ENCODE data around the gene POU2F2.
A peak's percentile ranks its signal among the peaks of the same experiment; 100 is the strongest.
"Not testable (repeated sequence)": the region's sequence is repeated elsewhere in the genome, so short reads cannot be mapped to it uniquely, and the experiment has no call there.

POU2F2 gene

DNA sequence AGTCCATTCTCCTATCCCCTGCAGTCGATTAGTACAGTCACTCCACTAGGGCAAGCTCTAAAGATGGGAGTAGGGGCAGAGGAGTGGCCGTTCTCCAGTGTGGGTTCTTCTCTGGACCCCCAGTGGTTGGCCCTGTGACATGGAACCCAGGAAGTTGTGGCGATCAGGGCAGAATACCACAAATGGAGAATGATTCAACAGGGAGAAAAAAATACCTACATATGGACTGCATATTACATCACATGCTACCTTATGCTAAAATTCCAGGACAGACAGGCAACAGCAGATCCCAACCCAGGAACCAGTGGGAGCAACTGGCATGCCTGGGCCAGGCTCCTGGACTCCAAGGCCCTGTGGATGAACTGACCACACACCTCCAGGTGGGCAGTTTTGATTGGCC is 20.4 kb downstream of the POU2F2 start:
- TF ChIP-seq, protein P1, sequence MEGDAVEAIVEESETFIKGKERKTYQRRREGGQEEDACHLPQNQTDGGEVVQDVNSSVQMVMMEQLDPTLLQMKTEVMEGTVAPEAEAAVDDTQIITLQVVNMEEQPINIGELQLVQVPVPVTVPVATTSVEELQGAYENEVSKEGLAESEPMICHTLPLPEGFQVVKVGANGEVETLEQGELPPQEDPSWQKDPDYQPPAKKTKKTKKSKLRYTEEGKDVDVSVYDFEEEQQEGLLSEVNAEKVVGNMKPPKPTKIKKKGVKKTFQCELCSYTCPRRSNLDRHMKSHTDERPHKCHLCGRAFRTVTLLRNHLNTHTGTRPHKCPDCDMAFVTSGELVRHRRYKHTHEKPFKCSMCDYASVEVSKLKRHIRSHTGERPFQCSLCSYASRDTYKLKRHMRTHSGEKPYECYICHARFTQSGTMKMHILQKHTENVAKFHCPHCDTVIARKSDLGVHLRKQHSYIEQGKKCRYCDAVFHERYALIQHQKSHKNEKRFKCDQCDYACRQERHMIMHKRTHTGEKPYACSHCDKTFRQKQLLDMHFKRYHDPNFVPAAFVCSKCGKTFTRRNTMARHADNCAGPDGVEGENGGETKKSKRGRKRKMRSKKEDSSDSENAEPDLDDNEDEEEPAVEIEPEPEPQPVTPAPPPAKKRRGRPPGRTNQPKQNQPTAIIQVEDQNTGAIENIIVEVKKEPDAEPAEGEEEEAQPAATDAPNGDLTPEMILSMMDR (IDR thresholded peaks at IDR 0.05; ENCODE audit: low read length, missing control alignments): no peak
- DNase-seq (ENCODE audit: low read depth): no peak

DNA sequence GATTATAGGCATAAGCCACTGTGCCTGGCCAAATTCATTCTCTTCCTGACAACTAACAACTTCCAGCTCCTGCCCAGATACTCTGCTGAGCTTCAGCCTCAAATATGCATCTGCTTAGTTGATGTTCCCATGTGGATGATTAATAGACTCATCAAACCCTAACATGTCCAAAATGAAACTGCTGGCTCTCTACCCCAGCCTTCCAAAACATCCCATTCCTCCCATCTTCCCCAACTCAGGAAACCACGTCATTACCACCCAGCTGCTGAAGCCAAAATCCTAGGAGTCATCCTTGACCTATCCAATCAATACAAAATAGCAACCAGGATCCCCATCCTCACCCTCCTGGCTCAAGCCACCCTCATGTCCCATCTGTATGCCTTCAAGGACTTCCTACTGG is 20.9 kb downstream of the POU2F2 start:
- TF ChIP-seq, protein P1 (IDR thresholded peaks at IDR 0.05; ENCODE audit: low read length, missing control alignments): no peak
- peak; percentile 64 for DNase-seq (ENCODE audit: low read depth)
- no peak overlapping the region for H3K4me3 ChIP-seq (replicated peaks; ENCODE audit: low read depth, low read length)

More for the DNA sequence above, 20.4 kb downstream of the POU2F2 start:
- no peak overlapping the region for H3K4me3 ChIP-seq (replicated peaks; ENCODE audit: low read depth, low read length)

GRCh38 chr19:42110658-42111057 is 21.6 kb downstream of the POU2F2 start:
- H3K4me3 ChIP-seq (replicated peaks; ENCODE audit: low read depth, low read length): no peak overlapping the region
- DNase-seq (ENCODE audit: low read depth): no peak
- TF ChIP-seq, protein P1 (IDR thresholded peaks at IDR 0.05; ENCODE audit: low read length, missing control alignments): no peak

DNA sequence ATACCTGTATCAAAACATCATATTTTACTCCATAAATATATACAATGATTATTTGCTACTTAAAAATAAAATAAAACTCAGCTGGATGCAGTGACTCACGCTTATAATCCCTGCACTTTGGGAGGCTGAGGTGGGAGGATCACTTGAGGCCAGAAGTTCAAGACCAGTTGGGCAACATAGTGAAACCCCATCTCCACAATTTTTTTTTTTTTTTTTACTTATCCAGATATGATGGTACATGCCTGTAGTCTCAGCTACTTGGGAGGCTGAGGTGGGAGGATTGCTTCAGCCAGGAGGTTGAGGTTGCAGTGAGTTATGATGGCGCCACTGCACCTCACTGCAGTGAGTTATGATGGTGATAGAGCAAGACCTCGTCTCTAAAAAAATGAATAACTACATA is 22.4 kb downstream of the POU2F2 start:
- H3K4me3 ChIP-seq (replicated peaks; ENCODE audit: low read depth, low read length): no peak overlapping the region
- TF ChIP-seq, protein P1 (IDR thresholded peaks at IDR 0.05; ENCODE audit: low read length, missing control alignments): no peak
- DNase-seq (ENCODE audit: low read depth): no peak

- peak; percentile 95 for DNase-seq (ENCODE audit: low read depth)
- TF ChIP-seq, protein P1 (IDR thresholded peaks at IDR 0.05; ENCODE audit: low read length, missing control alignments): no peak
- no peak overlapping the region for H3K4me3 ChIP-seq (replicated peaks; ENCODE audit: low read depth, low read length)
Observed at GRCh38 chr19:42108527-42109389, 23.5 kb downstream of the POU2F2 start.

- no peak for DNase-seq (ENCODE audit: low read depth)
- TF ChIP-seq, protein P1 (IDR thresholded peaks at IDR 0.05; ENCODE audit: low read length, missing control alignments): no peak
- no peak overlapping the region for H3K4me3 ChIP-seq (replicated peaks; ENCODE audit: low read depth, low read length)
Observed at GRCh38 chr19:42105368-42105767, 26.9 kb downstream of the POU2F2 start.

DNA sequence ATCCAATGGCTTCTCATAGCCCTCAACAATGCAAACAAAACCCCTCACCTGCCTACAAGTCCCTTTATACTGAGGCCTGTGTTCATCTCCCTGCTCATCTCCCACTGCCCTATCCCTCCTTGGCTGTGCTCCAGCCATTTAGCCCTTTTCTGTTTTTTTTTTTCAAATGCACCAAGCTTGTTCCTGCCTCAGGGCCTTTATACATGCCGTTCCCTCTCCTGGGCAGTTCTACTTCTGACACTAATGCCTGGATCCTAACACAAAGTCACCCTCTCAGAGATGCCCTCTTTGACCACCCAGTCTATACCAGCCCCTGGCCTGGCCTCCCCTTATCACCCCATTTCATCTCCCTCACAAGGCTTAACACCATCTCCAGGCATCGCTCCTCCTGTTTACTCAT is 29.4 kb downstream of the POU2F2 start:
- TF ChIP-seq, protein P1 (IDR thresholded peaks at IDR 0.05; ENCODE audit: low read length, missing control alignments): no peak
- H3K4me3 ChIP-seq (replicated peaks; ENCODE audit: low read depth, low read length): no peak overlapping the region
- no peak for DNase-seq (ENCODE audit: low read depth)

GRCh38 chr19:42100241-42100640 is 32.0 kb downstream of the POU2F2 start:
- DNase-seq (ENCODE audit: low read depth); H3K4me3 ChIP-seq (replicated peaks; ENCODE audit: low read depth, low read length): not testable (repeated sequence)
